Coronary artery (tissue), 2 donors: Measurements from ENCODE around the gene INSC.

ENCODE experiments used
- DNase-seq: peaks from one replicate; pipeline ENCODE4 v3.0.0-alpha.2; 2017; ENCODE audit warnings: low spot score
- H3K27ac ChIP-seq, 2 donors: fragments of 200-600 bp; sonication (generic); one replicate each; pipeline ENCODE4 v1.5.1; 2016 to 2019
- H3K4me3 ChIP-seq: fragments of 200-600 bp; sonication (generic); 2 replicates; pipeline ENCODE4 v1.5.1; 2016; ENCODE audit warnings: mild to moderate bottlenecking, moderate library complexity
- TF ChIP-seq, protein P1 (sequence below): fragments of 200-600 bp; sonication (generic); IDR thresholded peaks from one replicate; pipeline ENCODE4 v1.5.1; 2019; ENCODE audit warnings: antibody characterized with exemption

INSC gene

GRCh38 chr11:15119826-15120225 lies 5.1 kb downstream of the INSC start:
- Histone ChIP-seq H3K4me3 (no peak overlapping the region), H3K27ac (no peak overlapping the region)
- TF ChIP-seq, protein P1, sequence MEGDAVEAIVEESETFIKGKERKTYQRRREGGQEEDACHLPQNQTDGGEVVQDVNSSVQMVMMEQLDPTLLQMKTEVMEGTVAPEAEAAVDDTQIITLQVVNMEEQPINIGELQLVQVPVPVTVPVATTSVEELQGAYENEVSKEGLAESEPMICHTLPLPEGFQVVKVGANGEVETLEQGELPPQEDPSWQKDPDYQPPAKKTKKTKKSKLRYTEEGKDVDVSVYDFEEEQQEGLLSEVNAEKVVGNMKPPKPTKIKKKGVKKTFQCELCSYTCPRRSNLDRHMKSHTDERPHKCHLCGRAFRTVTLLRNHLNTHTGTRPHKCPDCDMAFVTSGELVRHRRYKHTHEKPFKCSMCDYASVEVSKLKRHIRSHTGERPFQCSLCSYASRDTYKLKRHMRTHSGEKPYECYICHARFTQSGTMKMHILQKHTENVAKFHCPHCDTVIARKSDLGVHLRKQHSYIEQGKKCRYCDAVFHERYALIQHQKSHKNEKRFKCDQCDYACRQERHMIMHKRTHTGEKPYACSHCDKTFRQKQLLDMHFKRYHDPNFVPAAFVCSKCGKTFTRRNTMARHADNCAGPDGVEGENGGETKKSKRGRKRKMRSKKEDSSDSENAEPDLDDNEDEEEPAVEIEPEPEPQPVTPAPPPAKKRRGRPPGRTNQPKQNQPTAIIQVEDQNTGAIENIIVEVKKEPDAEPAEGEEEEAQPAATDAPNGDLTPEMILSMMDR = no peak
- no peak for DNase-seq

- H3K27ac ChIP-seq = no peak overlapping the region
- no peak overlapping the region for H3K4me3 ChIP-seq
- TF ChIP-seq, protein P1 = no peak
- DNase-seq = no peak
These were observed 9.1 kb downstream of the INSC start for GRCh38 chr11:15123849-15124248.

DNA sequence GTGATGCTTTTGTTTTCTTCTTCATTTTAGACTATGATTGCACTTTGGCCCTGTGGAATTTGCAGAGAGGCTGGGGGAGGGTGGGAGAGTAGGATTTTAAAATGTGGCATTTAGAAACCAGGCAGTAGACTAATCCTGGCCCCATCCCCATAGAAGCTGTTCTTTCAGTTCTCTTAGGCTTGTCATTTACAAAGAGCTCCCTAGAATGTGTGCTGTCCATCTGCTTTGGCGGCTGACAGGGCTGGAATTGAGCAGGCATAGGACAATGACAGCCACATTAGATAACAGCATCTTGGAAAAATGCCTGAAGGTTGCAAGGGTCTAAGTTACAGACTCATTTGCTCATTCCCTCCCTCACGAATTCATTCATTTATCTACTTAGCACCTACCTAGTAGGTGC lies 9.8 kb downstream of the INSC start:
- DNase-seq = no peak
- H3K4me3 ChIP-seq = no peak overlapping the region
- H3K27ac ChIP-seq = no peak overlapping the region
- TF ChIP-seq, protein P1 = no peak

- H3K27ac ChIP-seq = no peak overlapping the region
- H3K4me3 ChIP-seq = no peak overlapping the region
- TF ChIP-seq, protein P1 = no peak
- DNase-seq = no peak
These were observed 12.6 kb downstream of the INSC start for GRCh38 chr11:15127341-15127740.

- H3K4me3 ChIP-seq = no peak overlapping the region
- no peak overlapping the region for H3K27ac ChIP-seq
- DNase-seq = no peak
- TF ChIP-seq, protein P1 = no peak
These were observed 13.9 kb downstream of the INSC start for GRCh38 chr11:15128621-15129020.

DNA sequence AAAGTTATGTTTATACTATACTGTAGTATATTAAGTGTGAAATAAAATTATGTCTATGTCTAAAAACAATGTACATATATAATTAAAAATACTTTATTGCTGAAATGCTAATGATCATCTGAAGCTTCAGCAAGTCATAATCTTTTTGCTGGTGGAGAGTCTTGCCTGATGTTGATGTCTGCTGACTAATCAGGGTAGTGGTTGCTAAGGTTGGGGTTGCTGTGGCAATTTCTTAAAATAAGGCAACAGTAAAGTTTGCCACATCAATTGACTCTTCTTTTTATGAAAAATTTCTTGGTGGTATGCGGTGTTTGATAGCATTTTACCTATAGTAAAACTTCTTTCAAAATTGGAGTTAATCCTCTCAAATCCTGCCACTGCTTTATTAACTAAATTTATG lies 21.4 kb downstream of the INSC start:
- DNase-seq = no peak
- TF ChIP-seq, protein P1 = no peak
- H3K4me3 ChIP-seq = no peak overlapping the region
- no peak overlapping the region for H3K27ac ChIP-seq

DNA sequence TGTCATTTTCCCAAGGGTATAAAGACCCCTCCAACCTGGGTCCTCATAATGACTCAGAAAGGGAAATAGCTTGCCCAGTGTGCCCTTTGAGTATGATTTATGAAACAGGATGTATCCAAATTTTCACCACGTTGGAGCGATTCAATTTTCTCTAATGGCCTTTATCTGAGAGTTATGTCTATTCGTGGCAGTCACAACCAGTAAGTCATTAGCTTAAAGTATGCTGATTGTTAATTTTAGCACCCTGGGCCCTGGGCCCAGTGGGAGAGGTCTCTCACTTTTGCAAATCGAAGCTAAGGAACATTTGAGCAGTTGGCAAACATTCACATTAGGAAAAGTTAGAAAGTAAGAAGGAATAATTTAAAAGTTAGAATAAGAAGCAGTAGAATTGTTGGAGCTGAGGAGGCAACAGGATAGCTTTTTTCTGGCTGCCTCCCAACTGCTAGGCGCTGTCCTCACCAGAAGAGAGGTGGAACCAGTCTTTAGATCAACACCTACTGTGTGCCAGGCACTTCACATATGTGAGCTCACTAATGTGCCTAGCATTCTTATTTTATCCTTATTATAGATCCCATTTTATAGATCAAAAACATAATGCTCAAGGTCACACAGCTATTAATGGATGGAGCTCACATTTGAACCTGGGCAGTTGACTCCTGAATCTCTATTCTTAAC lies 24.5 kb downstream of the INSC start:
- no peak for DNase-seq
- TF ChIP-seq, protein P1 = no peak
- Histone ChIP-seq H3K27ac (no peak overlapping the region), H3K4me3 (no peak overlapping the region)
